Stomach (tissue), 4 donors: Measurements from ENCODE around the gene ATP6V1E1.

Experiments
- EP300 ChIP-seq: sonication (generic); formaldehyde crosslinking; IDR thresholded peaks from one replicate; pipeline ENCODE4 v1.6.1; 2017; ENCODE audit warnings: antibody characterized with exemption
- POLR2AphosphoS5 ChIP-seq, 3 donors: sonication (generic); formaldehyde crosslinking; IDR thresholded peaks; one replicate each; pipeline ENCODE4 v1.6.1; 2016; ENCODE audit warnings: antibody characterized with exemption in 3 of 3
- TF ChIP-seq, protein P1 (sequence below), 7 experiments: fragments of 450-650 bp in 4 of 7; fragments of 200-600 bp in 3 of 7; sonication (generic) in 3 of 7; IDR thresholded peaks; one replicate each; pipeline ENCODE4 v1.5.1; 2016 to 2019; ENCODE audit warnings: antibody characterized with exemption in 7 of 7, control low read depth in 2 of 7, mild to moderate bottlenecking in 1 of 7

DNA sequence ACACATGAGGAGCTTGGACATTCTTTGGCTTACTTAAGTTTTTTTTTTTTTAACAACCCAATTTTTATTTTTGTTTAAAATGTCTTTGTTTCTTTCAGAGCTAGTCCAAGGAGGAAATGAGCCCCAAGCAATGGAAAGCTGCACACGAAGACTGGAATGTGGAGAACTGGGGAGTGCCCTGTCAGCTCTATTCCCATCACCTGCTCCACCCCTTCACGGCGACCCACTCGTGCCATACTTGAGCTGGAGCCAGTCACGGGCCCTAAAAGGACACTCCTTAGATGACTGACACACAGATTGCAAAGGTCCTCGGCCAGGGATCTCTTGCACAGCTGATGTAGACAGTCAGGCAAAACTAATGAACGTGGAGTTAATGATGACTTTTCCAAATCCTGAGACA, 75.8 kb downstream of the ATP6V1E1 start:
- no peak for TF ChIP-seq EP300
- TF ChIP-seq POLR2AphosphoS5 (IDR thresholded peaks at IDR 0.05), result no peak
- TF ChIP-seq, protein P1, sequence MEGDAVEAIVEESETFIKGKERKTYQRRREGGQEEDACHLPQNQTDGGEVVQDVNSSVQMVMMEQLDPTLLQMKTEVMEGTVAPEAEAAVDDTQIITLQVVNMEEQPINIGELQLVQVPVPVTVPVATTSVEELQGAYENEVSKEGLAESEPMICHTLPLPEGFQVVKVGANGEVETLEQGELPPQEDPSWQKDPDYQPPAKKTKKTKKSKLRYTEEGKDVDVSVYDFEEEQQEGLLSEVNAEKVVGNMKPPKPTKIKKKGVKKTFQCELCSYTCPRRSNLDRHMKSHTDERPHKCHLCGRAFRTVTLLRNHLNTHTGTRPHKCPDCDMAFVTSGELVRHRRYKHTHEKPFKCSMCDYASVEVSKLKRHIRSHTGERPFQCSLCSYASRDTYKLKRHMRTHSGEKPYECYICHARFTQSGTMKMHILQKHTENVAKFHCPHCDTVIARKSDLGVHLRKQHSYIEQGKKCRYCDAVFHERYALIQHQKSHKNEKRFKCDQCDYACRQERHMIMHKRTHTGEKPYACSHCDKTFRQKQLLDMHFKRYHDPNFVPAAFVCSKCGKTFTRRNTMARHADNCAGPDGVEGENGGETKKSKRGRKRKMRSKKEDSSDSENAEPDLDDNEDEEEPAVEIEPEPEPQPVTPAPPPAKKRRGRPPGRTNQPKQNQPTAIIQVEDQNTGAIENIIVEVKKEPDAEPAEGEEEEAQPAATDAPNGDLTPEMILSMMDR (IDR thresholded peaks at IDR 0.05), result no peak
